Measurements from ENCODE around the gene PCSK6. TPM values are rescaled to one million over a fixed set of nuclear protein-coding genes. Genes with fewer than 3 reads are reported as not detected.

The PCSK6 gene
- total RNA-seq, 4 donors from 2014 or later = 9.7 to 20.5 (median 13.1) TPM

- ATAC-seq (ENCODE audit: low FRiP score) (no peak), DNase-seq (ENCODE audit: low spot score) (no peak)
- TF ChIP-seq CTCF (IDR thresholded peaks at IDR 0.05) = no peak
Measured at GRCh38 chr15:101535170-101535902, 45.8 kb upstream of the PCSK6 start.

GRCh38 chr15:101534376-101534970 lies 45.0 kb upstream of the PCSK6 start:
- no peak for DNase-seq (ENCODE audit: low spot score)
- ATAC-seq (ENCODE audit: low FRiP score) = no peak
- no peak for TF ChIP-seq CTCF (IDR thresholded peaks at IDR 0.05)

- no peak for DNase-seq (ENCODE audit: low spot score)
- no peak for ATAC-seq (ENCODE audit: low FRiP score)
- no peak for TF ChIP-seq CTCF (IDR thresholded peaks at IDR 0.05)
Measured at GRCh38 chr15:101533371-101534140, 44.0 kb upstream of the PCSK6 start.

- TF ChIP-seq CTCF (IDR thresholded peaks at IDR 0.05) = no peak
- no peak for DNase-seq (ENCODE audit: low spot score)
- no peak for ATAC-seq (ENCODE audit: low FRiP score)
Measured at GRCh38 chr15:101532865-101533264, 43.4 kb upstream of the PCSK6 start.

DNA sequence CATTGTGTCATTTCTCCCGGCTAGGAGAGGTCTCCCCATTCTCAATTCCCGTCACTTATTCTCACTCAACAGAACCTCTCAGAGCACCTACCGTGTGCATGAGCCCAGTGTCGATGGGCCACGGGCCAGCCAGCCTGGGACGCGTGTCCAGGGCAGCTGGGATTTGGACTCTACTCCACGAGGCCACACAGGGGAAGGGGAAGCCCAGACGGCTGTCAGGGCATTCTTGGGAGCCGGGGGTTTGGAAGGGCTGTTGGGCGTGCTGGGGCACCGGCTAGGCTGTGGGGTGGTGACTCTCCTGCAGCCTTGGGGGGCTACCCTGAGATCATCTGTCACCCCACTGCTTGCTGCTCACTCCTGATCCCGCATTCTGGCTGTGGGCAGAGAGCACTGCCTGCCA lies 41.7 kb upstream of the PCSK6 start:
- DNase-seq (ENCODE audit: low spot score) (no peak), ATAC-seq (ENCODE audit: low FRiP score) (no peak)
- TF ChIP-seq CTCF (IDR thresholded peaks at IDR 0.05) = no peak

- ATAC-seq (ENCODE audit: low FRiP score) (no peak), DNase-seq (ENCODE audit: low spot score) (no peak)
- no peak for TF ChIP-seq CTCF (IDR thresholded peaks at IDR 0.05)
Measured at GRCh38 chr15:101530224-101530958, 40.9 kb upstream of the PCSK6 start.

Data from omental fat pad (tissue), 4 donors.